GM12875 (cell line): ENCODE results near the gene DIO3.

ENCODE experiments used
- H3K4me3 ChIP-seq: one replicate; pipeline ENCODE4 v1.5.1; 2011; ENCODE audit warnings: low read depth, low read length, control low read depth
- TF ChIP-seq, protein P1 (sequence below): IDR thresholded peaks from 2 replicates; pipeline ENCODE4 v1.5.1; 2011; ENCODE audit warnings: low read depth, mild to moderate bottlenecking, control low read depth, inconsistent platforms, low read length, moderate library complexity, borderline replicate concordance; ENCODE audit not compliant: insufficient read depth

The DIO3 gene

GRCh38 chr14:101559624-101560533 lies 1.4 kb upstream of the DIO3 start:
- TF ChIP-seq, protein P1, sequence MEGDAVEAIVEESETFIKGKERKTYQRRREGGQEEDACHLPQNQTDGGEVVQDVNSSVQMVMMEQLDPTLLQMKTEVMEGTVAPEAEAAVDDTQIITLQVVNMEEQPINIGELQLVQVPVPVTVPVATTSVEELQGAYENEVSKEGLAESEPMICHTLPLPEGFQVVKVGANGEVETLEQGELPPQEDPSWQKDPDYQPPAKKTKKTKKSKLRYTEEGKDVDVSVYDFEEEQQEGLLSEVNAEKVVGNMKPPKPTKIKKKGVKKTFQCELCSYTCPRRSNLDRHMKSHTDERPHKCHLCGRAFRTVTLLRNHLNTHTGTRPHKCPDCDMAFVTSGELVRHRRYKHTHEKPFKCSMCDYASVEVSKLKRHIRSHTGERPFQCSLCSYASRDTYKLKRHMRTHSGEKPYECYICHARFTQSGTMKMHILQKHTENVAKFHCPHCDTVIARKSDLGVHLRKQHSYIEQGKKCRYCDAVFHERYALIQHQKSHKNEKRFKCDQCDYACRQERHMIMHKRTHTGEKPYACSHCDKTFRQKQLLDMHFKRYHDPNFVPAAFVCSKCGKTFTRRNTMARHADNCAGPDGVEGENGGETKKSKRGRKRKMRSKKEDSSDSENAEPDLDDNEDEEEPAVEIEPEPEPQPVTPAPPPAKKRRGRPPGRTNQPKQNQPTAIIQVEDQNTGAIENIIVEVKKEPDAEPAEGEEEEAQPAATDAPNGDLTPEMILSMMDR, result no peak
- no peak overlapping the region for H3K4me3 ChIP-seq

DNA sequence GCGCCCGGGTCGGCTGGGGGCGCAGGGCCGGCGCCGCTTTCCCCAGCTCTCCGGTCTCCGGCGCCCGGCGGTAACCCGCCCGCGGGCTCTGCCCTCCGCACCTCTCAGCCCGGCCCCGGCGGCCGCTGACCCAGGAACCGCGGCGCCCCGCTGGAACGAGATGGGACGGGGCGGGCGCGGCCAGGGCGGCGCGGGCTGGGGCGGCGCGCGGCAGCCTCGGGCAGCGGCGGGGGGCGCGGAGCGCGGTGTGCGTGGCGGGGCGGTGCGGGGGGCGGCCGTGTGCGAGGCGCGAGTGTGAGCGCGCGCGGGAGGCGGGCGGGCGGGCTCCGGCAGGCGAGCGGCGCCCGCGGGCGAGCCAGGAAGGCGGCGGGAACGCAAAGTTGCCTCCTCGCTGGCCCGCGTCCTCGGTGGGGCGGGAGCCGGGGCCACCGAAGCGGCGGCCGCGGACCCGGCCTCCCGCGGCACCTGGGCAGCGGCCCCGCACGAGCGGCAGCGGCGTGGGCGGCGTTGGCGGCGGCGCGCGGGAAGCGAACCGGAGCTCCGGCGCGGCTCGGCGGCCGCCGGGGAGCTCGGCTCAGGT lies 671 bp upstream of the DIO3 start:
- TF ChIP-seq, protein P1, result no peak
- no peak overlapping the region for H3K4me3 ChIP-seq

- H3K4me3 ChIP-seq, result no peak overlapping the region
- TF ChIP-seq, protein P1, result no peak
Observed at GRCh38 chr14:101561897-101562490, 699 bp downstream of the DIO3 start.

GRCh38 chr14:101562659-101563351 lies 1.5 kb downstream of the DIO3 start:
- no peak overlapping the region for H3K4me3 ChIP-seq
- TF ChIP-seq, protein P1, result no peak

GRCh38 chr14:101563352-101563653 lies 2.0 kb downstream of the DIO3 start:
- TF ChIP-seq, protein P1, result no peak
- H3K4me3 ChIP-seq, result no peak overlapping the region

GRCh38 chr14:101563654-101564443 lies 2.6 kb downstream of the DIO3 start:
- H3K4me3 ChIP-seq, result no peak overlapping the region
- TF ChIP-seq, protein P1, result no peak
